ENCODE data around the gene RMDN2.

DNA sequence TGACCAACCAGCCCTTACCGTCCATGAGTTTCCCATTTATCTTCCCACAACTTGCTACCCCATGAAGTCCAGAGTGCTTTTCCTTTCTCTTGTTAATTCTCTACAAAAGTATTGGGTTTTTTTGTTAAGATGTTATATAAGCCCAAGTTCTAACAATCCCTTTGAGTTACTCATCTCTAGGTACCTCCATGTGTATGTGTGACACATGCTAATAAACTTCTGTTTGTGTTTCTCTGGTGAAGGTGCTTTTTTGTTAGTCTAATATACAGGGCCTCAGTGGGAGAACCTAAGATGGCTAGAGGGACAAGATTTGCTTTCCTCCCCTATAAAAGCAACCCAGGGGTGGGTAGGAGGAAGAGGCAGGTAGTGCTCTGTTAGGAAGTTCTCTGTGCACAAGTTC lies 31.8 kb upstream of the RMDN2 start:
- TF ChIP-seq, protein P1, sequence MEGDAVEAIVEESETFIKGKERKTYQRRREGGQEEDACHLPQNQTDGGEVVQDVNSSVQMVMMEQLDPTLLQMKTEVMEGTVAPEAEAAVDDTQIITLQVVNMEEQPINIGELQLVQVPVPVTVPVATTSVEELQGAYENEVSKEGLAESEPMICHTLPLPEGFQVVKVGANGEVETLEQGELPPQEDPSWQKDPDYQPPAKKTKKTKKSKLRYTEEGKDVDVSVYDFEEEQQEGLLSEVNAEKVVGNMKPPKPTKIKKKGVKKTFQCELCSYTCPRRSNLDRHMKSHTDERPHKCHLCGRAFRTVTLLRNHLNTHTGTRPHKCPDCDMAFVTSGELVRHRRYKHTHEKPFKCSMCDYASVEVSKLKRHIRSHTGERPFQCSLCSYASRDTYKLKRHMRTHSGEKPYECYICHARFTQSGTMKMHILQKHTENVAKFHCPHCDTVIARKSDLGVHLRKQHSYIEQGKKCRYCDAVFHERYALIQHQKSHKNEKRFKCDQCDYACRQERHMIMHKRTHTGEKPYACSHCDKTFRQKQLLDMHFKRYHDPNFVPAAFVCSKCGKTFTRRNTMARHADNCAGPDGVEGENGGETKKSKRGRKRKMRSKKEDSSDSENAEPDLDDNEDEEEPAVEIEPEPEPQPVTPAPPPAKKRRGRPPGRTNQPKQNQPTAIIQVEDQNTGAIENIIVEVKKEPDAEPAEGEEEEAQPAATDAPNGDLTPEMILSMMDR (IDR thresholded peaks at IDR 0.05) = no peak
- no peak for TF ChIP-seq POLR2A (IDR thresholded peaks at IDR 0.05)
